NCI-H69 (cell line): ENCODE measurements around the gene TADA2B.
"Not testable (repeated sequence)": the region's sequence is repeated elsewhere in the genome, so short reads cannot be mapped to it uniquely, and the experiment has no call there.

Experiments
- DNase-seq: peaks from one replicate; lab custom pipeline; 2025; lab: John Stamatoyannopoulos, UW

TADA2B gene

DNA sequence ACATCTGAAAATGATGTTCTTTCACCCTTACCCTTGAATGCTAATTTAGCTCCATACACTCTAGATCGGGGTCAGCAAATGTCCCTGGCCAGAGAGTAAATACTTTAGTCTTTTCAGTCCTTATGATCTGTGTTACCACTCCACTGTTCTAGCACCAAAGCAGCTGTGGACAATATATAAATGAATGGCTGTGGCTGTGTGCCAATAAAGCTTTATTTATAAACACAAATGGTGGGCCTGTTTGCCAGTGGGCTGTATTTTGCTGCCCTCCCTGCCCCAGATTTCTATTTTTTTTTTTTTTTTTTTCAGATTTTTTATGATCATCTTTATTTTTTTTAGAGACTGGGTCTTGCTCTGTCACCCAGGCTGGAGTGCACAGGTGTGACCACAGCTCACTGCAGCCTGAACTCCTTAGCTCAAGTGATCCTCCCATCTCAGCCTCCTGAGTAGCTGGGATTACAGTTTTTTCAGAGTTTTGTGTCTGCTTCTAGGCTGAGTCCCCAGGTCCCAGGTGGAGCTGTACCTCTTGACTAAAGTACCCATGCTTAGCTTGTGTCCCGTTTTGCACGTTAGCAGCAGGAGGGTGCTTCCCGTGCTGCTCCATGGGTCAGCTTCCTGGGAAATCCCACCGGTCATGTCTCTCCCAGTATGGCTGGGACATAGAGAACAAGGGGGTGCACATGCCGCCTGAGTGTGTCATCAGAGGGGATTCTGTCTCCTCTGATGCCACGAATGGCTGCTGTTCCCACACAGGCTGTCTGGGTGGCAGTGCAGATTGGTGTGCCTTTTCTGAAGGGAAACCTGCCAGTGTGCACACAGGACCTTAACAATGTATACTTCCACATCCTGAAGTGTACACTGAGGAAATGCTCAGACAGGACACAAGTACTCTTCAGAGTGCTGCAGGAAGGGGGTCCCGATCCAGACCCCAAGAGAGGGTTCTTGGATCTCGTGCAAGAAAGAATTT lies 40.7 kb downstream of the TADA2B start:
- DNase-seq, result no peak

GRCh38 chr4:7084564-7084961 lies 41.4 kb downstream of the TADA2B start:
- not testable (repeated sequence) for DNase-seq

GRCh38 chr4:7086384-7086783 lies 43.2 kb downstream of the TADA2B start:
- no peak for DNase-seq

GRCh38 chr4:7087036-7087435 lies 43.9 kb downstream of the TADA2B start:
- DNase-seq, result no peak

DNA sequence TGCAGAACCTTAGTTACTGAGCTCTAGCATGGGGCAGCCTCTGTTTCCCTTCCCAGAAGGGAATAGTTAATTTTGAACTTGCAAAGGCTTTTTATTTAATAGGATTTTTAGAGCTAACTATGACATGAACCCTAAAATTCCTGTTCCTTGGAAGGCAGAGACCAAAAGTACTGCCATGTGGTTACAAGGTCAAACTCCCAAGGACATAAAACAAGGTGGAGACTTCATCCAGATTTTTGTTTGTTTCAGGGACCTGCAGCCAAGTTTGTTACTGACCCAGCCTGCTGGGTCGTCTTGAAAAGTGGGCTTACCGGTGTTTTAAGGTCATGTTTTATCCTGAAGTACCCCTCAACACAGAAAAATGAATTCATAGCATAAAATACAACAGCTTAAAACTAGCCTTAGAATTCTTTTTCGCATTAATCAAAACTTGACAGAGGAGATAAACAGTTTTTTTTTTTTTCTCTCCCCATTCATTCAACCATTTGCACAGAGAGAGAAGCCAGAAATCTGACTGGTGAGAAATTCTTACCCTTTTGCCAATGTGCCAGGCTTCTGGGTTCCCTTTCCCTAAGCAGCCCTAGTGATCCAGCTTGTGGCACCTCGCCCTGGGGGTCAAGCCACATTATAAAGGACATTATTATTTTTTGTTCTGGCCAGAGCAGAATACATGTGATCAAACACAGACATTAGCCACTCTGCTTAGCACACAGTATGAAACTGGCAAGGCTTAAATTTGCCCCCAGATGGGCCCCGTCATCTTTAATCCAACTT lies 46.2 kb downstream of the TADA2B start:
- DNase-seq, result no peak

DNA sequence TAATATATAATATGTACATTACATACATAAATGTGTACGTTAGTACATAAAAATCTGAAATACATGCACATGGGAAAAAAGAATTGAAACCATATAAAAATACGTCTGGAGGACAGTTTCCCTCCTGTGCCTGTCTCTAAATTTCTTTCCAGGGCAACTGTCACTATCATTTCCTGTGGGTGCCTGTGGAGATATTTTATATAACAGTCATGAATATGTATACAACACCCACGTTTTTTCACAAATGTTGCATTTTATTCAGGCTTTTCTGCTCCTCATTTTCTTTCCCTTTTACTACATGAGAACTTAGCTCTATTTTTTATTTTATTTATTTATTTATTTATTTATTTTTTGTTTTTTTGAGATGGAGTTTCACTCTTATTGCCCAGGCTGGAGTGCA lies 48.9 kb downstream of the TADA2B start:
- DNase-seq, result no peak

GRCh38 chr4:7094916-7095315 lies 51.7 kb downstream of the TADA2B start:
- no peak for DNase-seq

- no peak for DNase-seq
Measured at GRCh38 chr4:7095611-7096155, 52.5 kb downstream of the TADA2B start.

DNA sequence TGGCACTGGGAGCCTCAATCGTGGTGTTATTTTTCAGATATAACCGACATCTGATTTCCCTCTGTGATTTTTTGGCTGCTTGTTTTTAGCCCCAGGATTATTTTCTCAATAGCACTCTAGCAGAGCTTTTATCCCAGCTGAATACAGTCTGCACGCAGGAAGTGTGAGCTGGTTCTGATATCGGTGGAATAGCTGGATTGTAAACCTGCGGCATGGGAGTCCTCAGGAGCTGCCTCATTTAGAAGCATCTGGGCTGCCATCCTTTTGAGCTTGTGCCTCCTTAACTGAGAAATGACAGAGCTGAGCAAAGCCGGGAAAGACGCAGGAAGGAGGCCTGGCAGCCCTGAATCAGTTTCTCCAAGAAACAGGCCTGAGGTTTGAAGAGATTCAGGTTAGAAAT lies 53.1 kb downstream of the TADA2B start:
- no peak for DNase-seq

DNA sequence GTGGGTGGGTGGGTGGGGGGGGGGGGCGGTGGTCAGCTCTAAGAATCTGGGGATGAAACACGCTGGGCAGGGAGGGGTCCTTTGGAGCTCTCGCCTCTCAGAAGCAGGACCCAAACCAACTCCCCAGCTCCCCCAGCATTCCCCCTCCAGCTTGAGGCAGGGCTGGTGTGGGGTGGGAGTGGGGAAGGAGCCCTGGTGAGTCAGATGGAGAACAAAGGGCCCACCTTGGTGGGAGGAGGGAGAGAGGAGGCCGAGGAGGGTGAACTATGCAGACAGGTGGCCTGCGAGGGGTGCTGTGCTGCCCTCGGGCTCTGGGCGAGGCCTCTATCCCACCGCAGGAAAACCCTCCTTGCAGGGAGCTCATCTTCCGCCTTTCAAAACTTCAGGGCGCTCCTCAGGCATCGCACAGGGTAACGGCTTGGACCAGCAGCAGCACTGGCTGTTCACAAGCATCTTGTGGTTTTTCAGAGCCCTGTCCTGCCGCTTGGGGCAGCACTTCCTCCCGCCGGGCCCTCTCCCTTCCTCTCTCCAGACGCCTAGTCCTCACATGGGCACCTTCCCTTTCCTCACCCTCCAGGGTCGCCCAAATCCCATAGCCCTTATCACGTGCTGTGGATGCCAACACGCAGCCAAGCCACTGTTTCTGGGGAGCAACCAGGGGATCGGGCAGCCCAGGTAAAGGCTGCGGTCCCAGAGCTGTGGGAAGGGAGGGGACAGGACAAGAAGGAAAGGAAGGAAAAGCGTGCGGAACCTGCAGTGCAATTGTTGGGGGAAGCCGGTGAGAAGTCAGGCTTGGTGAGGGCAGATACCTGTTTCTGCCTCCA lies 58.7 kb downstream of the TADA2B start:
- peak; percentile 60 for DNase-seq

- DNase-seq, result not testable (repeated sequence)
Measured at GRCh38 chr4:7102516-7102909, 59.3 kb downstream of the TADA2B start.

GRCh38 chr4:7103031-7103606 lies 59.9 kb downstream of the TADA2B start:
- peak; percentile 54 for DNase-seq

- DNase-seq, result peak; percentile 52
Measured at GRCh38 chr4:7103607-7104365, 60.6 kb downstream of the TADA2B start.

GRCh38 chr4:7104366-7105031 lies 61.3 kb downstream of the TADA2B start:
- DNase-seq, result no peak

DNA sequence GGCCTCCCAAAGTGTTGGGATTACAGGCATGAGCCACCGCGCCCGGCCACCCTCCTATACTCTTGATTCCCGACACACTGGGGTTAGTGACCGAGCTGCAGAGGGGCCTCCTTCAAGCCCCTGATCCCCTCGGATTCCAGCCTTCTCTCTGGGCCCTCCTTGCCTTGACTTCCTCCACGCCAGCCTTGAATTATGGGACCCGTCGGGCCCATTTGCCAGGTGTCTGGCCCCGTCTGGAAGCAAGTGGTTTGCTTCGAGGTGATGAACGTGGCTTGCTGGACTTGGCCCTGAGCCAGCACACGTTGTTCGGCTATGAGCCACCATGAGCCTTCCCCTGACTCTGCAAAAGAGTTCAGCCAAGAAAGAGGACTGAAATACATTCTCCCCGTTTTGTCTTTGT lies 62.1 kb downstream of the TADA2B start:
- DNase-seq, result no peak

DNA sequence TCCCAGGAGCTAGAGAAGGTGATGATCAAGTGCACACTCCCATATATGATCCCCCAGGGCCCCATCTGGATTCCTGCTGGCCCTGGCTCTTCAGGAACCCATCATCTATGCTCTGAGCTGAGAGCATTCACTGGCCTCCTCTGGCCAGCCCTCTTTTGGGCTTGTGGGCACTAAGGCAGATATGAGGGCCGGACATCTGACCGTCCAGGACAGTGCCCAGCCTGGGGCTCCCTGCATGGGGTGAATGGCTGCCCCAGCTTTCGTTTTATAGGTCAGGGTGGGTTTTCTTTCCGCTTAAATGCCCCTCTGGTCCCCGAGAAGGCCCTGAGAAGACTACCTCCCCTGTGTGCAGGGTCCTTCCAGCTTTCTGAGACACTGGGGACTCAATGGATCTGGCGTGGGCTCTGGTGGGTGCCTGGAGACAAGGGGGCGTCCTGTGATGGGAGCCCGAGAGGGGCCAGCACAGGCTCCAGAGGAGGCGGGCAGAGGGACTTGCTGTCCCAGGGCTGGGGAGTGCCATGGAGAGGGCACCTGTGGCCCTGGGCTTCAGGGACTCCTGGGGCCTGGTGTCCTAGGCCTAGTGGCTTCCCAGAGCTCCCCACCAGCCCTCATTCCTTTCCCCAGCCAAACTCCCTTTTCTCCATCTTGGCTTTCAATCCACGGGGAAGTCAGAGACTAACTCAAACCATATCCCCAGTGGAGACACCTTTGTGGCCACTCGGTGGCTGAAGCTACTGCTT lies 64.2 kb downstream of the TADA2B start:
- DNase-seq, result no peak
